CD4-positive, alpha-beta T cell treated with Interleukin-12 subunit alpha and Interleukin-12 subunit beta, for 1 hour (primary cell): ENCODE data around the gene ZKSCAN8.
"Not testable (repeated sequence)": the region's sequence is repeated elsewhere in the genome, so short reads cannot be mapped to it uniquely, and the experiment has no call there.

Source experiments
- DNase-seq: peaks from one replicate; pipeline ENCODE4 v3.0.0-alpha.2; 2020

Gene ZKSCAN8

GRCh38 chr6:28141500-28142329, at the start of gene ZKSCAN8:
TSS of gene ZKSCAN8 (plus strand) at chr6:28141883. CDS start at chr6:28148408, 6,525 bp downstream.
- DNase-seq, result peak; percentile 87

DNA sequence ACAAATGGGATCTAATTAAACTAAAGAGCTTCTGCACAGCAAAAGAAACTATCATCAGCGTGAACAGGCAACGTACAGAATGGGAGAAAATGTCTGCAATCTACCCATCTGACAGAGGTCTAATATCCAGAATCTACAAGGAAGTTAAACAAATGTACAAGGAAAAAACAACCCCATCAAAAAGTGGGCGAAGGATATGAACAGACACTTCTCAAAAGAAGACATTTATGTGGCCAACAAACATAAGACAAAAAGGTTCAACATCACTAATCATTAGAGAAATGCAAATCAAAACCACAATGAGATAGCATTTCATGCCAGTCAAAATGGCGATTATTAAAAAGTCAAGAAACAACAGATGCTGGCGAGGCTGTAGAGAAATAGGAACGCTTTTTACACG, 39.5 kb upstream of the ZKSCAN8 start:
- not testable (repeated sequence) for DNase-seq

GRCh38 chr6:28102699-28103098, 39.0 kb upstream of the ZKSCAN8 start:
- not testable (repeated sequence) for DNase-seq

- peak; percentile 87 for DNase-seq
These were observed 37.1 kb upstream of the ZKSCAN8 start for GRCh38 chr6:28104392-28105244.

DNA sequence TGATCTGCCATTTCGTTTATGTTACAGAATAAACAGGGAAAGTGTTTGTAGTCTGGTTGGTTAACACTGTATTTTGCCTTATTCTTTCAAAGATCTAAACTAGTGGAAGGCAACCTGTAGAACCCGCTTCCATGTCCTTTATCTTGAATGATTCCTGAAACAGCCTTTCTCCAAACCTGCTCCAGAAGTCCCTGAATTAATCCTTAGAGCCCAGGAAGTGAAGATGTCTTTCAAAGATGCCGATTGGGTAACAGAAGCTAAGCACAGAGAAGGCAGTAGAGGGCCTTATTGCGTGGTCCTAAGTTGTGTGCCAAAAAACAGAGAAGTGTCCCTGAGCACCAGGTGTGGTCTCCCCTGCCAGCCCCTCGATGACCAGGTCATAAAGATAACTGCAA, 36.4 kb upstream of the ZKSCAN8 start:
- peak; percentile 2 for DNase-seq

DNA sequence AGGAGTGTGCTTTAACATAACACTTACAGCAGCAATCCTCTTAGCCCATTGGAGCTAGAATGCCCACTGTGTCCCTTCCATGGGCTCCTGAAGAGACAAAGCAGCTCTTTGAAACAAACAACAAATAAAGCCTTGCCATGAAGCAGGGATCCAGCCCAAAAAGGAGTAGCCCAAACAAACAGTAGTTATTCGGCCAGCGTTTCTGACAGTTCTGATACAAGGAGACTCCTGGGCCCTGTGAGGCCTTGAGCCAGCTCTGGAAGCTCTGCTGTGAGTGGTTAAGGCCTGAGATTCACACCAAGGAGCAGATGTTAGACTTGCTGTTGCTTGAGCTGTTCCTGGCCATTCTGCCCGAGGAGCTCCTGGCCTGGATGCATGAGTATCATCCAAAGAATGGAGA, 34.2 kb upstream of the ZKSCAN8 start:
- DNase-seq, result no peak

DNA sequence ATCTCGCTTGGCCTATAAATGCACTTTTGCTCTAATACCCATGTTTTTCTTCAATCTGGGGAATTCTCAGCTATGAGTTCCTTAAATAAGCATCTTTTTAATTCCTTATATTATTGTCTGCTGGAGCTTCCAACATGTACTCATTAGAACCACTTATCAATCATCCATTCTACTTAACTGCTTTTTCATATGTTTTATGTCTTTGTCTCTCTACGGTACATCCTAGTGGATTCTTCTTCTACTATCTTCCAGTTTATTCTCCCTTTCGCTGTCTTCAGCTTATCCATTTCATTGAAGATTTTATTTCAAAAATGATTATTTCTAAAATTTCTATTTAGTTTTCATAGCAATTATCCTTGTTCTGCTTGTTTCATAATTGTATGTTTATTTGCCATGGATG, 29.7 kb upstream of the ZKSCAN8 start:
- DNase-seq, result no peak

- no peak for DNase-seq
These were observed 25.9 kb upstream of the ZKSCAN8 start for GRCh38 chr6:28115799-28116198.

GRCh38 chr6:28117386-28118050, 24.2 kb upstream of the ZKSCAN8 start:
- DNase-seq, result no peak

DNA sequence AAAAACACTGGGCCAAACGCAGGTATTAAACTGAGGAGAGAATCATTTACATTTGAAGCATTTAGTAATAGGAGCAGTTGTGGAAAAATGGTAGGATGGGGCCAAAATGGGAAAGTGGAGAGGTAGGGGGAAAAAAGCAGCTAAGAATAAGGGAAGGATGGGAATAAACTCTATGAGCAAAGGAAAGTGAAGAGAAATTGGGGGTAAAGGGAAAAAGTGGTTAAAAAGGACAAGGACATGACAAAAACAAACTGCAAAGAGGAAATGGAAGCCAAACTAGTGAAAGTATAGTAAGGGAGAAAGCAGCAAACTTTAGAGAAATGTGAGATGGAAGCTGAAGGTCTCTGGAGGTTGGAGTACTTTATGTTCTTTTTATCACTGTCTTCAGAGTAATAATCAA, 23.5 kb upstream of the ZKSCAN8 start:
- no peak for DNase-seq

- no peak for DNase-seq
These were observed 19.8 kb upstream of the ZKSCAN8 start for GRCh38 chr6:28121876-28122275.

DNA sequence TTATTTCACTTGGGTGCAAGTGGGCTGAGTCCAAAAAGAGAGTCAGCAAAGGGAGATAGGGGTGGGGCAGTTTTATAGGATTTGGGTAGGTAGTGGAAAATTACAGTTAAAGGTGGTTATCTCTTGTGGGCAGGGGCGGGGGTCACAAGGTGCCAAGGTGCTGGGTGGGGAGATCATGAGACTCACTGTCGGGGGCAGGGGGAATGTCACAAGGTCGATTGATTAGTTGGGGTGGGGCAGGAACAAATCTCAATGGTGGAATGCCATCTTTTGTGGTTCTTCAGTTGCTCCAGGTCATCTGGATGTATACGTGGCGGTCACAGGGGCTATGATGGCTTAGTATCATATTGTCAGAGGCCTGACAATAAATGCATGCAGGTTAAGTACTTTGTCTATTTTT, 19.4 kb upstream of the ZKSCAN8 start:
- DNase-seq, result not testable (repeated sequence)

- DNase-seq, result peak; percentile 83
These were observed 17.2 kb upstream of the ZKSCAN8 start, which contains the start of gene ZSCAN16 for GRCh38 chr6:28124350-28124970. TSS of gene ZSCAN16 (plus strand) at chr6:28124609. CDS start at chr6:28125444, 835 bp downstream.

- peak; percentile 39 for DNase-seq
These were observed 16.7 kb upstream of the ZKSCAN8 start for GRCh38 chr6:28124971-28125353.

DNA sequence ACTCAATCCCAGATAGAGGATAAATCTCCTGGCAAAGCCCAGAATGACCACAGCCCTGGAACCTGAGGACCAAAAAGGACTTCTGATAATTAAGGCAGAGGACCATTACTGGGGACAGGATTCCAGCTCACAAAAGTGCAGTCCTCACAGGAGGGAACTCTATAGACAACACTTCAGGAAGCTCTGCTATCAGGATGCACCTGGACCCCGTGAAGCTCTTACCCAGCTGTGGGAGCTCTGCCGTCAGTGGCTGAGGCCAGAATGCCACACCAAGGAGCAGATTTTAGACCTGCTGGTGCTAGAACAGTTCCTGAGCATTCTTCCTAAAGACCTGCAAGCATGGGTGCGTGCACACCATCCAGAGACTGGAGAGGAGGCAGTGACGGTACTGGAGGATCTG, 16.3 kb upstream of the ZKSCAN8 start:
- DNase-seq, result no peak

DNA sequence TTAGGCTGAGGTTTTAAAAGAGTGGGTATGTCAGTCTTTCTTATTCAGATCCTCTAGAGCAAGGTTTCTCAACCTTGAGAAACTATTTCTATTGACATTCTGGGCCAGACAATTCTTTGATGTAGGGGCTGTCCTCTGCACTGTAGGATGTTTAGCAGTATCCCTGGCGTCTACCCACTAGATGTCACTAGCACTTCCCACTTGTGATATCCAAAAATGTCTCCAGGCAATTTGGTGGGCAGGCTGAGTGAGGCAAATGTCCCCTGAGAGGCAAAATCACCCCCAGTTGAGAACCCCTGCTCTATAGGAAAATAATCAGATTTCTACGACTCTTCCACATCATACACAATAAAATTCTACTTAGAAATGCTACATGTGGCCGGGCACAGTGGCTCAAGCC, 7.7 kb upstream of the ZKSCAN8 start:
- peak; percentile 49 for DNase-seq

DNA sequence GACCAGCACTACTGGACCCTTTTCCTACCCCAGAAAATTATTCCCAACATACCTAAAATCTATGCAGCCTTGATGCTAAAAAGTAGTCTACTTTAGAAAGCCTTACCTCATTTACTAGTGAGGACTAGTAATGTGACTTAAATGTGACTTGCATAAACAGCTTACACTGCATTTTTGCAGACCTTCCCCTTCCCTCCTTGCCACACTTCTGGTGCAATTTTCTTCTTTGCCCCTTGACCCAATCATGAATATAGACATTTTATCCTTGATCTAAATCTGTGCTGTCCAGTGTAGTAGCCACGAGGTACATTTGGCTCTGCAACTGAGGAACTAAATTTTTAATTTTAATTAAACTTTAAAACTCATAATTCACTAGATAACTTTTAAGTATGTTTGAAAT, 7.0 kb upstream of the ZKSCAN8 start:
- DNase-seq, result no peak

- DNase-seq, result no peak
These were observed 6.3 kb upstream of the ZKSCAN8 start for GRCh38 chr6:28135393-28135792.

DNA sequence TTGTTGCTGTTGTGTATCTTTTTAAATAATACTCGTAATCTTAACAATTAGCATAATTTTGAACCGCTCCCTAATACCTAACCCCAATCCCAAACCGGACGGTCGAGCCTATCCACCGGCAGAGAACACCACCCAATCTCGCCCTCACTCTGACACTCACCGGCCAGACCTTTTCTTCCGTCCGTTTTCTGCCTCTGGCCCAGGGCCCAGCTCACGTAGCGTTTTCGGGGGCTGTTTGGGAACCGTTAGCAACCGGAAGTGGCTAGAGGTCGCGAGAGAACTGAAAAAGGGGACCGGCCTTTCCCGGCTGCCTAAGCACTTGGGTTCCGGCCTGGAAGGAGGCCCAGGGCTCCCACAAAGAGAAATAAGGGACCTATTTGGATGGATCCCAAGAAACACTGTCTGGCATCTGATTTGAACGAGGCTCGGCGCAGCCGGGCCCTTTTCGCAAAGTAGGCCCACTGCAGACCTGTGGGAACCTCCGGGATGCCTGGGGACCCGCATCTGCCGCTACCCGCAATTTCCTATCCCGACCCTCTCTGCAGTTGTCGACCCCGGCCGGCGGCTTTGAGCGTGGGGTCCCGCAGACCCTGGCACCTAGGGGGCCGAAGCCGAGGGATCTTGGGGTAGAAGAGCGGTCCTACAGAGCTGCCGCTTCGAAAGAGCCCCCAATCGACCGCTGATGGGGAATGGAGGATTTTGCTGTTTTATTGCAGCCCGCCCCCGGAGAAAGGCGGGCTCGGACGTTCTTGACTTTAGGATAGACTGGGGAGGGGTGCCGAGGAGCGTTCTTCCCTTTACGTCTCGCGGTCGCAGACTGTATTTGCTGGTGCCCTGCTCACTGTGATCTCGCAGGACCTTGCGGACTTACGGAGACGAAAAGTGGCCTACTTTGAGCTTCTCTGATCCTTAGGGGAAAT, 4.8 kb upstream of the ZKSCAN8 start:
- peak; percentile 83 for DNase-seq

GRCh38 chr6:28137505-28137981, 4.1 kb upstream of the ZKSCAN8 start:
- peak; percentile 69 for DNase-seq

GRCh38 chr6:28139860-28140543, 1.7 kb upstream of the ZKSCAN8 start:
- DNase-seq, result no peak
